SU-DHL-6 (cell line): Measurements from ENCODE around the gene IL20RB.

Experiments
- CTCF ChIP-seq: fragments of 200-600 bp; sonication (generic); IDR thresholded peaks from one replicate; pipeline ENCODE4 v1.5.1; 2017; ENCODE audit warnings: antibody characterized with exemption, mild to moderate bottlenecking, low read length, moderate library complexity; ENCODE audit not compliant: insufficient read depth, poor library complexity, severe bottlenecking
- EZH2phosphoT487 ChIP-seq: fragments of 200-600 bp; sonication (generic), shearing (Covaris generic); conservative IDR thresholded peaks from 2 replicates; pipeline ENCODE4 v1.6.1; 2018; ENCODE audit warnings: mild to moderate bottlenecking, antibody characterized with exemption, low read length, moderate library complexity, mixed read lengths

- TF ChIP-seq CTCF (no peak), EZH2phosphoT487 (no peak)
Measured at GRCh38 chr3:137020315-137020714, 62.5 kb downstream of the IL20RB start.
